ENCODE data around the gene CALCOCO2. TPM values are rescaled to one million over a fixed set of nuclear protein-coding genes. Genes with fewer than 3 reads are reported as not detected.
"Not testable (repeated sequence)": the region's sequence is repeated elsewhere in the genome, so short reads cannot be mapped to it uniquely, and the experiment has no call there.

The CALCOCO2 gene, protein sequence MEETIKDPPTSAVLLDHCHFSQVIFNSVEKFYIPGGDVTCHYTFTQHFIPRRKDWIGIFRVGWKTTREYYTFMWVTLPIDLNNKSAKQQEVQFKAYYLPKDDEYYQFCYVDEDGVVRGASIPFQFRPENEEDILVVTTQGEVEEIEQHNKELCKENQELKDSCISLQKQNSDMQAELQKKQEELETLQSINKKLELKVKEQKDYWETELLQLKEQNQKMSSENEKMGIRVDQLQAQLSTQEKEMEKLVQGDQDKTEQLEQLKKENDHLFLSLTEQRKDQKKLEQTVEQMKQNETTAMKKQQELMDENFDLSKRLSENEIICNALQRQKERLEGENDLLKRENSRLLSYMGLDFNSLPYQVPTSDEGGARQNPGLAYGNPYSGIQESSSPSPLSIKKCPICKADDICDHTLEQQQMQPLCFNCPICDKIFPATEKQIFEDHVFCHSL
- polyA plus RNA-seq (ENCODE audit: insufficient read length in 4 of 4), result 10 to 100 TPM; 61.7 to 94.5 (median 82.6) TPM

DNA sequence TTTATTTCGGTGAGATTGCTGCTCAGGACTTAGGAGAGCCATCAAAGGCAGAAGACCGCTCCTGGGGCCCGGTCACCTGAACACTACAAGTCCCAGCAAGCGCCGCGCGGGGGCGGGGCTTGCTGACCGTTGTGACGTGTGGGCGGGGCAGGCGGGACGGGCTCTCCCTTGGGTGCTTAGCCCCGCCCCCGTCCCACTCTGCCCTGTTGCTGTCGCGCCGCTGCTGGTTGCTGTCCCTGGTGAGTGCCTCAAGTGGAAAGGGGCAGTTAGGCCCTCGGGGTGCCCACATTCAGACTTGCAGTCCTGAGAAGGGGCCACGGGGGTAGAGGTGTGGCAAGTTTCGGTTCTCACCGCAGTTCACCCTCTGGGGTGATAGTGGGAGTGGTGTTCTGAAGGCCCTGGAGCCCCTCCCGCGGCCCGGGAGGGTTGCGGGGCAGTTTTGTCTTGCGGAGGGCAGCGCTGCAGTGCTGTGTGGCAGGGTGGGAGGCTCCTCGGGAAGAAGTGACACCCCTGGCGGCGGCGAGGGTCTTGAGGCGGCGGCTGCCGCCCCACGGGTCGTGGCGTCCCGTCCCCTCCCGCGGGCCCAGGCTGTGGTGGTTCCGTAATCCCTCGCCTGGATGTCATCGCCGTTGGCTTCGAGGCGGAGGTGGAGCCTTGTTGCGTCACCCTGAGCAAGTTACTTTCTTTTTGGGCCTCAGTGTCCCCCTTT, at the start of gene CALCOCO2:
Gene CALCOCO2 (plus strand): TSS at position 196 of the 709 bp plus-strand sequence. CDS start 10,673 bp downstream, outside the sequence.
- peak; percentile 74 to 89 (median 81) for DNase-seq (ENCODE audit: low read depth in 4 of 4, low spot score in 2 of 4)

DNA sequence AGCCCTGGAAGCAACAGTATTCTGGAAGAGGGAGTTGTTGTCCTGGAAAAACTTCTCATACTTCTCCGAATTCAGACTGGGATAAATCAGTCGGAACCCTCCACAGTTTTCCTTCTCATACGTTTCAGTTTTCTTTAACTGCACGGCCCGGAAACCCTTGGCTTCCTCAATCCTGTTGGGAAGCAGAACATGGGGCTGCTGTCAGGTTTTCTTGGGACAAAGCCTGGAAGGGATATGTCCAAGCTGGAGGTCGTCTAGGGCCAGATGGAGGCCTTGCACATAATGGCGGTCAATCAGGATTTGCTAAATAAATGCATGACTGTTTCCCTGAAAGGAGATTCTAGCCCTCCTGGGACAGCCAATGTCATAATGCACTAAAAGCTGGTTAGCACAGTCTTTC, 43.0 kb upstream of the CALCOCO2 start:
- peak in 1 of 4 donors; percentile 28 for DNase-seq (ENCODE audit: low read depth in 4 of 4, low spot score in 2 of 4)

DNA sequence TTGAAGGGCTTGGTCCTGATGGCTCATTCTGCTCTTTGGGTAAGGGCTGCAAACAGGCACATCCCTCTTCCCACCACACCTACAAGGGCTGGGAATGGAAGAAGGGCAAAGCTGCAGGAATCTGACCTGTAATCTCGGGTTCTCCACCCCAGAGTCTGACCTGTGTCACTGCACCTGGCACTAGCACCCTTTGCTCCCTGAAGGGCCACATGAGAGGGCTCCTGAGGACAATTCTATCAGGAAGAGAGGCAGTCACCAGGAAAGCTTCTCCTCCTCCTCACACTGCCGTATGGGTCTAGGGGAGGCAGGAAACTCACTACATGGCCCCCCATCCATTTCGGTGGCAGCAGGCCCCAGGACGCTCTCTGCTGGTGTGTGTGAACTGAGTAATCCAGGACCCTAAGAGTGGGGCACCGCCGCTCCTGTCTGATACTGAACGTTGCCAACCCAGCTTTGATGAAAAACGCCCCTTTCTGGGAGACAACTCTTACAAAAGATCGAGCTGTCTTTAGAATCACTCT, 40.2 kb upstream of the CALCOCO2 start:
- no peak for DNase-seq (ENCODE audit: low read depth in 4 of 4, low spot score in 2 of 4)

DNA sequence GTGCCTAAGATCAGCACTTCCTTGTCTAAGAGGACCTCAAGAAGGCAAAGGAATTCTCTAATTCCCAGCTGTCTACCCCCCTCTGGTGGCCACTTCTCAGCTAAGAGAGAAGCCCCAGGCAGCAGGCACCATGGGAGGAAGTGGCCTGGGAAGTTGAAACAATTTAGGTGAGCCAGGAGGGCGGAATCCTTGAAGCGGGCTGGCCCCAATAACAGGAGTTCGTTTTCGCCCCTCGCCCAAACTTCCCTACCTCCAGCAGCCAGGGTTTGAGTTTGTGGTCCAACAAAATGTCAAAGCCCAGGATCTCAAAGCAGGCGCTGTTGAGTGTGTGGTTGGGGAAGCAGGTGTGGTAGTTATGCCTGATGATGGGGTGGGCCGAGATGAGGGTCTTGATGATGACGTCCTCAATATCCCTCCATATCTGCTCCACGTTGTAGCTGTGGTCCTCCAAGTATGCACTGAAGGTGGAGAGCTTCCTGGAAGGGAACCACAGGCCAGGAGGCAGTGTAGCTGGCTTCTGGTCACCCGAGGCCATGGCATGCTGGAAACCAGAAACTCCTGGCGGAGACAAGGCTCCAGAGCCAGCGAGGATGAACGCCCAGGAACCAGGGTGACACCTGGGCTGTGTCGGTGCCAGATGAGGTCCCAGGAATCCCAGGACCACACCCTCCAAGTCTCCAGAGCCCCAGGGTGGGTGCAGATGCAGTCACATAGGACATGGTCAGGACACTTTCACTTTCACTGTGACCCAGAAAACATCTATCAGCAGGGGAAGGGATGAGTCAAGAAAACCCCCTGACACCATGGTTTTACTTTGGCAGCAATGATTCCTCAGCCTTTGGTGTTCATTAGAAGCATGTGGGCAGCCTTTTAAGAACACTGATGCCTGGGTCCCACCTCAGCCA, 39.5 kb upstream of the CALCOCO2 start:
- peak in 2 of 4 donors; percentile 70 to 85 for DNase-seq (ENCODE audit: low read depth in 4 of 4, low spot score in 2 of 4)

DNA sequence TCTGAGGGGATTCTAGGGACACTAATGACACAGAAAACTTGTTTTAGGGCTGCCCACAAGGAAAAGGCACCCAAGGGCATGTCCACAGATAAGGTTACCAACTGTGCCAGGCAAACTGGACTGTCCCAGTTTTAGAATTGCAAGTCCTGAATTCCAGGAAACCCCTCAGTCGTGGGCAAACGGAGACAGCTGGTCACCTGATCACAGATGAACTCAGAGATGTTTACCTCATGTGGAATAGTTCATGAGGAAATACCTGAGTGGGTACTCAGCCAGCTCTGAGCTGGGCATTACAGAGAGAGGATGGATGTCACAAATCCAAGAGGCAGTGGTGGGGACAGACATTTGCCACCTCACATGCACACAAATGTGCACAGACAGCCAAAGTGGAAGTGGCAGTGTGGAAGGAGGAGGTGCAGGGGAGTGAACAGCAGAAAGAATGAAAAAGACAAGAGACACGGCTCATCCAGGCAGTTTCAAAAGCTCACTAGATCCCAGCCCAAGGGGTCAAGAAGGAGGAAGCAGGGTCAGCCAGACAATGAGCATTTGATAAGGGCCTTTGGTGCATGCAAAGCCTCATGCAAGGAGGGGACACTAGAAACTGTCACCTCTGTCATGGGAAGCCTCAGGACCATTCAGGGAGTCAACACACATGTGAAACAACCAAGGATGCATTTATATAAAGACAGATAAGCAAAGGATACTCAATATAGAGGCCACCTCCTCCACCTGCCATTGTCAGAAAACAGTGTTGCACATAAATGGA, 38.6 kb upstream of the CALCOCO2 start:
- DNase-seq (ENCODE audit: low read depth in 4 of 4, low spot score in 2 of 4), result no peak

DNA sequence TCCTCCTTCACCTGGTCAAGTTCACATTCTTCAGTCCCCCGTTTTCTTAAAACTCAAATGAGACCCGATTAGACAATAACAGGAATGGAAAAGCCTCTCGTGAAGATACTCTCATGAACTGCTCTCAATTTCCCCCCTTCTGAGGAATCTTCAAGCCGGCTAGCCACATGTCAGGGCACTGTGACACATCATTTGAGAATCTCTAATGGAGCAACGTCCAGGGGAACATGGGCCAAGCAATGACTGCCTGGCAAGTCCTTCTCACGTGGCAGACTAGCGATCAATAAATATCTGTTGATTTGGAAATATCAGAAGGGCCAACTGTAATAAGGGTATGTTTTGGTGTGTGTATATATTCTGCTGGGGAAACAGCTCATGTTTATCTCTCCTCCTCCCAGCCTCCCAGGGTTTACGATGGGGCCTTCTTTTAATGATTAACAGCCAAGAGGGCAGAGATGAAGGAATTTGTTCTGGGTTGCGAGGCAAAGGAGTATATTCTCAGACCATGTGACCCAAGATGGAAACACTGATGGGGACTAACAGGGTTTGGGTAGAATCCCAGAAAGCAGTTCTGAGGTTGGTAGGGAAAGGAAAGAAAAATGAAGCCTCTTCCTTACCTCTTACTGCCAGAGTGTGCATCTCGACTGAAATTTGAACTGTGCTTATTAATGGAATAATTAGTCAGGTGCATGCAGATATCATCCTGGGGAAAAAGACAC, 35.2 kb upstream of the CALCOCO2 start:
- DNase-seq (ENCODE audit: low read depth in 4 of 4, low spot score in 2 of 4), result peak in 1 of 4 donors; percentile 69

DNA sequence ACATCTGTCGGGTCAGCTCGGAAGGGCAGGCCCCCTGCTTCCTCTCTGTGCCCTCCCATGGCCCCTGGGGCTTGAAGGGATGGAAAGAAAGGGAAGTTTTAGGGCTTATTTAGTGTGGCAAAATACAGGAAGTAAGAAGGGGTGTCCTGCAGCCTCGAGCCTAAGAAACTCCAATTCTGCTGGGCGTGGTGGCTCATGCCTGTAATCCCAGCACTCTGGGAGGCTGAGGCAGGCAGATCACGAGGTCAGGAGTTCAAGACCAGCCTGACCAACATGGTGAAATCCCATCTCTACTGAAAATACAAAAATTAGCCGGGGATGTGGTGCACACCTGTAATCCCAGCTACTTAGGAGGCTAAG, 34.7 kb upstream of the CALCOCO2 start:
- DNase-seq (ENCODE audit: low read depth in 4 of 4, low spot score in 2 of 4), result not testable (repeated sequence)

DNA sequence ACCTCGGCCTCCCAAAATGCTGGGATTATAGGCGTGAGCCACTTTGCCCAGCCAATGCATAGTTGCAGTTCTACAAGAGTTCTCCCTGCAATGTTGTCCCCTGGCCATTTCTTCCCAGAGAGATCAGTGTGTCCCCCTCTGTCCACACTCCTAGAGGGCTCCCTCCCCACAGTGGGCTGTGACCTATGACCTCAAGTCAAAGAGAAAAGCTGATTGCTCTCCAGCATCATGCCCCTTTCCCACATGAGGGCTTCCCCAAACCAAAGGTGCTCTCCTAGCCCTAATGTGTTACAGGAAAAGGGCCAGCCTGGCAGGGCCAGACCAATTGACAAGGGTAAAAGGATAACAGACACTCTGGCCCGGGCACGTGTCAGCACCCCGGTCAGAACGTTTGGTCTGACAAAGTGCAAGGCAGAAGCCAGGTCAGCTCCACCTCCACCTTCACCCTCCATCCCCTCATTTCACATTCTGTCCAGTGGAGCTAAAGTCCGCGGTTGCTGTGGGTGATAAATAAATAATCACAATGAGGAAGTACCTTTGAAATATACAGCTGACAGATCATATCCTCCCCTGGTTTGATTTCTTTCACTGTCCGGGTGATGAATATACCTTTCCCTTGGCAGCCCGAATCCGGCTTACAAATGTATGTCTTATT, 31.6 kb upstream of the CALCOCO2 start:
- DNase-seq (ENCODE audit: low read depth in 4 of 4, low spot score in 2 of 4), result no peak

DNA sequence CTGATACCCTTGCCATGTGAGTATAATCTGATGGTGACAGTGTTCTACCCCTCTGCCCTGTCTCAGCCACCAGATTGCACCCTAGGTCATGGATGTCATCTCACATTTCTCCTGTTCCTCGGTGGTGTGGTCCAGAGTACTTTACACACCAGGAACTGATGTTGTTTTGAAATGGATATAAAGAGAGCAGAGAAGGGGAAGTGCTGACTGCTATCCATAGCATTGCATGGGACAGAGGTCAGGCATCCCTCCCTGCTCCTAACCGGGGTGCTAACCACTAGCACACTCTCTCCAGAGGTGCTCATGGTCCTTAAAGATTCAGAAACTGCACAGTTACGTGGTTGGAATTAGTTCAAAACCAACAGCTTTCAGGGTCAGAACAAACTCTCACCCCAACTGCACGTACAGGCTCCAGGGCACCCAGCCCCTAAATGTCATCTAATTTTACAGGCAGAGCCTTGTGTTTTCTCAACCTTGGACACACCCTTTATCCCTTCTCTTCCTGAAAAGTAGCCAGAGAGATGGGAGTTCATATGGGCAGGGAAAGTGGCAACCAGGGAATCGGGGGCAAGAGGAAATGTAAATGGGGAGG, 30.1 kb upstream of the CALCOCO2 start:
- no peak for DNase-seq (ENCODE audit: low read depth in 4 of 4, low spot score in 2 of 4)

DNA sequence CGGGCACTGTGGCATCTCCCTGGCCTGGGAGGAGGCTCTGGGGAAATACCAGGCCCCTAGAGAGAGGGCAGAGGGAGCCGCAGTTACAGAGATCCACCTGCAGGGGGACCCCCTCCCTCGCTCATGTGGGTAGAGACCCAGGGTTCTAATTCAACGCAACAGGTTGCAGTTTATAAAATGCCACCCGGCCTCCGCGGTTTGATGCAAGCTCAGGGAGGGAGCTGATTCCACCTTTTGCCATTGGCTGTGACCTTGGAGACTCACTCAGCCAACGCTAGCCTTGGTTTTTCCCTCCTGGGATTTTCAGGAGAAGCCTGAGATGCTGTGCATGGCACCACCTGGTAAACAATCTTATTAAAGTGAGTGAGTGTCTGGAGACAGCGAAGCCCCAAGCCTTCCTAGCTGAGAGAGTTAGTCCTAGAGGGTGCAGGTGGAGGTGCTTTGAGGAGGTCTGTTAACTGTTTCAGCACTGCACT, 25.9 kb upstream of the CALCOCO2 start:
- DNase-seq (ENCODE audit: low read depth in 4 of 4, low spot score in 2 of 4), result no peak

DNA sequence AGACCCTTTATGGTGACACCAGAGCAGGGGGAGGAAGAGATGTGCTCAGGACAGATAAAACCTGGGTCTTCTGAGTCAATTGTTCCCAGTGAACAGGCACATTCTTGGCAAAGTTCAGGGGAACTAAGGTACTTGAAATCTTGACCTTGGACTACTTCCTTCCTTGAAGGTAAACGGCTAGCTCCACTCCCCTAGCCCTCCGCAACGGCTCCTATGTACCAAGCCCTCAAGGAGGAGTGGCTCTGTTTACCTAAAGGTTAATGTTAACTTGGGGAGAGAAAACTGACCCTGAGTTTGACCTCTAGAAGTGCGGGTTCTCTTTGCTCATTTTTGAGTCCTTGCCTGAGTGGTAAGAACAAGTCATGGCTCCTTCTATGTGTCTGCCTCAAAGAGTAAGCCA, 21.7 kb upstream of the CALCOCO2 start:
- DNase-seq (ENCODE audit: low read depth in 4 of 4, low spot score in 2 of 4), result no peak

DNA sequence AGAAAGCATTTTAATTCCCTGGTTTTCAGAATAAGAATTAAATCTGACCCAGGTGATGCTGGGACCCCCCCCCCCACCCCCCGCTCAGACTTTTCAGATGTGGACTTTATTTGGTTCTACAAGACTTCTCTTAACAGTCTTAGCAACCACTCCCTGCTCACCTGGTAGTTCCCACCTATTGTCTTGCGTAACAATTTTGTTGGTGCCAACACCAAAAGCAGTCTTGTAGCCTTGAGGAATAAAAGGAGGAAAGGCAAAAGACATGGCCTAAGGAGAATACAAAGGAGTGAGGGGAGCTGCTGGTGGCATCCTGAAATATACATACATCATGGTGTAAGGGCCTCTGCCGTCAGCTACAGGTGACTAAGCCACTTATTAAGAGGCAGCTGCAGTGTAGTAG, 18.8 kb upstream of the CALCOCO2 start:
- no peak for DNase-seq (ENCODE audit: low read depth in 4 of 4, low spot score in 2 of 4)

DNA sequence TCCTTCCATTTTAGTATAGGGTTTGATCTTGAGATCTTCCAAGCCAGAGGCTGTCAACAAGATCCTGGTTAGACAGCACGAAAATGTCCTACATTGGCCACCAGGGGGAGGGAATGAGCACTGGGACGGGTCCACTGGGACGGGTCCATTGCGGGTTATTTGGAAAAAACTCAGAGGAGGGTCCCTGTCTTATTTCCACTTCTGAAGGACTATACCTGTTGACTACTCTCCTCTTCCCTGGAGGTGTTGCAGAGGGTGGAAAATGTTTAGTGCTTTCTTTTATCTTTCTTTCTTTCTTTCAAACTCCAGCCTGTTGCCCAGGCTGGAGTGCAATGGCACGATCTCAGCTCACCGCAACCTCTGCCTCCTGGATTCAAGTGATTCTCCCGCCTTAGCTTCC, 16.3 kb upstream of the CALCOCO2 start:
- no peak for DNase-seq (ENCODE audit: low read depth in 4 of 4, low spot score in 2 of 4)

DNA sequence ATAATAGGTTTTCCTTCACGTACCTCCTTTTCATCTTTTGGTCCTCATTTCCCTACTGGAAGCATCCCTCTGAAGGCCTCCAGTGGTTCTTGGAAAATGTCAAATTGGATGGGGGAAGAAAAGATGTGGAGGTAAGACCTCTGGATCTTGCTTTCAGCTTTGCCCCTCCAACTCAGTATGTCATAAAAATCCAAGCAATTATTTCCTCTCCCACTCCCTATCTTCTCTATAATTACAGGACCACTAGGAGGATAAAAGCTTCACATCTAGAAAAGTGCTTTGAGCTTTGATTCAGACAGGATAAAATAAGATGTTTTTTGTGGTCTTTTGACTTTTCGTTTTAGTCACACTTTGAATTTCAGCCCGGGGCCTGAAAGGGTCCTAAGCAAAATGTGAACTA, 15.5 kb upstream of the CALCOCO2 start:
- no peak for DNase-seq (ENCODE audit: low read depth in 4 of 4, low spot score in 2 of 4)

DNA sequence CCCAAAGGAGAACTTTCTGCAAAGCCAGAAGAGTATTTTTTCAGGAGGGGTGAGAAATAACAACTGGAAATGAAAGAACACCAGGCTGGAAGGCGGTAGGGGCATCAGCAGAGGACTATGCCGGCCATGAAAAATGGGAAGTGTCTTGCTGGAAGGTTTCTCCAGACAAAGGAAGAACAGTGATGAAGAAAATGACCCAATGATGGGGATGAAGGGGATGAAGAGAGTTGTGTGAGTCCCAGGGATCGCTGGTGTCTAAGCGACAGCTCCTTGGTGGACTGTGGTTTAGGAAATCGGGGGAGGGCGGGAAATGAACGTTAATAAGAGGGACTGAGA, 14.4 kb upstream of the CALCOCO2 start:
- no peak for DNase-seq (ENCODE audit: low read depth in 4 of 4, low spot score in 2 of 4)

DNA sequence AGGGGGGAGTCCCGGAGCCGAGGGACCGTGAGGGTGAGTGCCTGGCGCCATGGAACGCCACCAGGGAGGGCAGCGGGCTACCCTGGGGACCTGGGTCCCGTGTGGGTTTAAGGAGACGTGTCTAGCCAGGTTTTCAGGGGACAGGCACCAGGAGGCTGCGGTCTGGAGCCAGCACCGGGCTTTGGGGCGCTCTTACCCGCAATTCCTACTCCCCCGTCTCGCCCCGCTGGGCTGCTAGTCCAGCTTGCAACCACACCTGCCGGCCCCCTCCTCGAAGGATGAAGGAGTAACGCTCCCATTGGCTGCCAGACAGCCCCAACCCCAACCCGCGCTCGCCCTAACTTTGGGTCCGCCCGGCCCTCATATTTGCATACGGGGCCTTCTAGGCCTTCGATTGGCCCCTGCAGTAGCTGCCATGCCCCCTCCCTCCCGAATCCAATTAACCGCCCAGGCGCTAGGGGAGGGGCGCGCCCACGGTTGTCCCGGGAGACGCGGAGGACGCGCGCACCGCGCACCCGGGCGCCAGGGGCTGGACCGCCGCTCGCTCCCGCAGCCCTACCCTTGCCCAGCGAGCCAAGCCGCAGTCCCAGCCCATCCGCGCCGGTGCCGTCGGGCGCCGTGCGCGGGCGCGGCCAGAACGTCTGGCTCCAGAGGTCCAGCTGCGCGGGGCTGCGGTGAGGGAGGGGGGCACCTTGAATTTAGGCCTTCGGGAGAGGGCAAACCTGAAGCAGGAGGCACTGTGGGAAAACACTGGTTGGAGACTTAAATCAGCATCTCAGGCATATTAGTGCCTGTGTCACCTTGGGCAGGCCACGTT, 13.9 kb upstream of the CALCOCO2 start, which contains the start of gene TTLL6:
Gene TTLL6 (minus strand): TSS at position 456 of the 817 bp plus-strand sequence. CDS start 157 bp downstream, at position 299.
- DNase-seq (ENCODE audit: low read depth in 4 of 4, low spot score in 2 of 4), result peak in 3 of 4 donors; percentile 58 to 83 (median 82)

DNA sequence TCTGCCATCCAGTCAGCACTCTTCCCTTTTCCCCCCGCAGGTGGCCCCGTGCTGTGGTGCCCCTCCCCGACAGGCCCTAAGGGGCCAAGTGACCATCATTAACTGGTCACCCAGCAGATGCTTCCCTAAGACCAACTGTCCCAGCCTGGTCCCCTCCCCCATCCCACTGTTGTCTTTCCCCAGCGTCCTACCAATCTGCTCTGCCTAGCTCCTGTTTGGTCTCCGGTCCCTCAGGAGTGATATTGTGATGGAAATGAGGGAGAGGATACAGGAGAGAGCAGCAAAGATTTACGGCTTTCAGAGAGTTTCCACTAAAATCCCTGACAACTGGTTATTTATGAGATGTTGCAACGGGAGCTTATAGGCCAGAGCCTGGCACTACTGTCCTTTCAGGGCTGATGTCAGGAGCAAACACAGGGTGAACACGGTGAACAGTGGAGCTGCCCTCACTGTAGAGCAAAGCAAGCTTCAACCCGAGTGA, 12.4 kb upstream of the CALCOCO2 start:
- DNase-seq (ENCODE audit: low read depth in 4 of 4, low spot score in 2 of 4), result no peak
